ENCODE results near the gene RMDN2. TPM values are rescaled to one million over a fixed set of nuclear protein-coding genes. Genes with fewer than 3 reads are reported as not detected.

RMDN2 gene
- total RNA-seq, 1 experiment from 2014 or later = 3.0 TPM

DNA sequence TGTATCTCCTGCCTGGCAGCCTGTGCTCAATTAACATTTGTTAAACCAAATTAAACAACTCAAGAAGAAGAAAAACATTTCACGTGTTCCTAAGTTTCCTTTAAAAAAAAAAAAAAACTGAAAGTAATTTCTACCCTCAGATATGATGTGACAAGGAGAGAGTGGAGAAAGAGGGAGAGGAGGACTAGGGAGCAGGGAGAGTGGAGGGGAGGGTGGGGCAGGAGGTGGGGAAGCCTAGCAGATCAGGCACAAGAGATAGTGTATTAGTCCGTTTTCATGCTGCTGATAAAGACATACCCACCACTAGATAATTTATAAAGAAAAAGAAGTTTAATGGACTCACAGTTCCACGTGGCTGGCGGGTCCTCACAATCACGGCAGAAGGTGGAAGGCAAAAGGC, 104.4 kb downstream of the RMDN2 start:
- POLR2A ChIA-PET (ENCODE audit: low non-redundant PET) = no interaction called here
- no TSS peak for BruUV-seq (replicated peaks)
- intact Hi-C loops (cut with micrococcal nuclease; ENCODE audit: unreplicated experiment) = no loop called here

DNA sequence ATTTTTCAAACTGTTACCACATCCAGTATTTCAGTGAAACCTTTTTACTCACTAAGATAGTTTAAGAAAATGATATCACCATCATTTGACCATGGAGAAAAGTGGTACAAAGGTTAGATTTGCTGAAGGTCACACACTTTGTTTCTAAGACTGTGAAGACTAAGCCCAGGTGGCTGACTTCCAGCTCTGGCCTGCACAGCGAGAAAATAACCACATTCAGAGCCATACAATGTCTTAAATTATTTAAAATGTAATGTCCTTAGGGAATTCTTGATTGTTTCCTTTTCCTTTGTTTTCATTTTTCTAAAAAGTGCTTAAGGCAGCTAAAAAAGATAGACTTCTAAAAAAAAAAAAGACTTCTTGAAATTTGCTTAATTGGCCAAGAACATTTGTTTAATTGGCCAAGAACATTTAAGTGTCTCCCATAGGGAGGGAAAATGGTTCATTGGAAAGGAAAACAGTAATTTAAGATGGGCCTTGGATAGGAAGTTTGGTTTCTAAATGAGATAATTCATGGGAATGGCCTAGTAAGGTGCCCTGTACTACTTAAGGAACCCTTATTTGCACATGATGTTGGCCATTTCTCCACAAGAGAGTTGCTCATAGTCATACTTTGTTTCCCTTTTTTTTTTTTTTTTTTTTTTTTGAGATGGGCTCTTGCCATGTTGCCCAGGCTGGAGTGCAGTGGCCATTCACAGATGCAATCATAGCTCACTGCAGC, 105.7 kb downstream of the RMDN2 start:
- no peaks in the 10 kb centered on the region for H3K36me3 ChIP-seq (ENCODE audit: insufficient read depth, low read length, poor library complexity, severe bottlenecking)
- no peak overlapping the region for H3K27ac ChIP-seq (ENCODE audit: low read depth, low read length, poor library complexity, severe bottlenecking)
- intact Hi-C loops (cut with micrococcal nuclease; ENCODE audit: unreplicated experiment) = no loop called here
- no peaks in the 10 kb centered on the region for H3K4me1 ChIP-seq (ENCODE audit: insufficient read depth, low read length, poor library complexity, severe bottlenecking)
- peaks cover 14% of the 10 kb centered on the region for H3K27me3 ChIP-seq (replicated peaks; ENCODE audit: insufficient read depth, low read depth, low read length, poor library complexity)
- DNase-seq (ENCODE audit: low spot score) = no peak
- H3K9me3 ChIP-seq (ENCODE audit: low read depth, low read length, poor library complexity, severe bottlenecking) = no peaks in the 10 kb centered on the region
- no peak overlapping the region for H3K4me3 ChIP-seq (ENCODE audit: low read depth, low read length, poor library complexity, severe bottlenecking)
- ChIA-PET POLR2A (ENCODE audit: low non-redundant PET) (no interaction called here), CTCF (no interaction called here)
- no peak for TF ChIP-seq EZH2 (IDR thresholded peaks at IDR 0.05; ENCODE audit: borderline replicate concordance, low read depth, low read length, poor library complexity, severe bottlenecking)
- TF ChIP-seq, protein P1, sequence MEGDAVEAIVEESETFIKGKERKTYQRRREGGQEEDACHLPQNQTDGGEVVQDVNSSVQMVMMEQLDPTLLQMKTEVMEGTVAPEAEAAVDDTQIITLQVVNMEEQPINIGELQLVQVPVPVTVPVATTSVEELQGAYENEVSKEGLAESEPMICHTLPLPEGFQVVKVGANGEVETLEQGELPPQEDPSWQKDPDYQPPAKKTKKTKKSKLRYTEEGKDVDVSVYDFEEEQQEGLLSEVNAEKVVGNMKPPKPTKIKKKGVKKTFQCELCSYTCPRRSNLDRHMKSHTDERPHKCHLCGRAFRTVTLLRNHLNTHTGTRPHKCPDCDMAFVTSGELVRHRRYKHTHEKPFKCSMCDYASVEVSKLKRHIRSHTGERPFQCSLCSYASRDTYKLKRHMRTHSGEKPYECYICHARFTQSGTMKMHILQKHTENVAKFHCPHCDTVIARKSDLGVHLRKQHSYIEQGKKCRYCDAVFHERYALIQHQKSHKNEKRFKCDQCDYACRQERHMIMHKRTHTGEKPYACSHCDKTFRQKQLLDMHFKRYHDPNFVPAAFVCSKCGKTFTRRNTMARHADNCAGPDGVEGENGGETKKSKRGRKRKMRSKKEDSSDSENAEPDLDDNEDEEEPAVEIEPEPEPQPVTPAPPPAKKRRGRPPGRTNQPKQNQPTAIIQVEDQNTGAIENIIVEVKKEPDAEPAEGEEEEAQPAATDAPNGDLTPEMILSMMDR (conservative IDR thresholded peaks at IDR 0.05; ENCODE audit: low read depth, low read length) = no peak
- no TSS peak for BruUV-seq (replicated peaks)

More for the DNA sequence above, 104.4 kb downstream of the RMDN2 start:
- CTCF ChIA-PET = no interaction called here
- H3K9me3 ChIP-seq (ENCODE audit: low read depth, low read length, poor library complexity, severe bottlenecking) = no peaks in the 10 kb centered on the region
- H3K36me3 ChIP-seq (ENCODE audit: insufficient read depth, low read length, poor library complexity, severe bottlenecking) = no peaks in the 10 kb centered on the region
- no peak for DNase-seq (ENCODE audit: low spot score)
- H3K4me1 ChIP-seq (ENCODE audit: insufficient read depth, low read length, poor library complexity, severe bottlenecking) = no peaks in the 10 kb centered on the region
- no peak overlapping the region for H3K27ac ChIP-seq (ENCODE audit: low read depth, low read length, poor library complexity, severe bottlenecking)
- H3K4me3 ChIP-seq (ENCODE audit: low read depth, low read length, poor library complexity, severe bottlenecking) = no peak overlapping the region
- TF ChIP-seq EZH2 (IDR thresholded peaks at IDR 0.05; ENCODE audit: borderline replicate concordance, low read depth, low read length, poor library complexity, severe bottlenecking) = no peak
- TF ChIP-seq, protein P1 (conservative IDR thresholded peaks at IDR 0.05; ENCODE audit: low read depth, low read length) = no peak
- peaks cover 15% of the 10 kb centered on the region for H3K27me3 ChIP-seq (replicated peaks; ENCODE audit: insufficient read depth, low read depth, low read length, poor library complexity)

DNA sequence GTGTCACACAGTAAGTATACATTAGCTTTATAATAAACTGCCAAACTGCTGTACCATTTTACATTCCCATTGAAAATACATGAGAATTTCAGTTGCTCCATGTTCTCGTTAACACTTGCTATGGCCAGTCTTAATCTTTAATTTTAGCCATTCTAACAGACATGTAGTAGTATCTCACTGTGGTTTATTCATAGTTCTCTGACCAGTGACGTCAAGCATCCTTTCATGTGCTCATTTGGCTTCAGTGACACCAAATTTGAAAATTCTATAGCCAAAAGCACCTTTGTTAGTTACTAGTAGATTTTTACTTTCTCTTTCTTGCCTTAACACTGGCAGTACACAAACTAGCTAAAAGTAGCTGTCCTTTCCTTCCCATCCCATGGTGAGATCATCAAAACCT, 107.9 kb downstream of the RMDN2 start:
- H3K9me3 ChIP-seq (ENCODE audit: low read depth, low read length, poor library complexity, severe bottlenecking) = no peaks in the 10 kb centered on the region
- H3K4me1 ChIP-seq (ENCODE audit: insufficient read depth, low read length, poor library complexity, severe bottlenecking) = no peaks in the 10 kb centered on the region
- ChIA-PET POLR2A (ENCODE audit: low non-redundant PET) (no interaction called here), CTCF (no interaction called here)
- H3K27me3 ChIP-seq (replicated peaks; ENCODE audit: insufficient read depth, low read depth, low read length, poor library complexity) = peaks cover 10% of the 10 kb centered on the region
- intact Hi-C loops (cut with micrococcal nuclease; ENCODE audit: unreplicated experiment) = no loop called here
- H3K36me3 ChIP-seq (ENCODE audit: insufficient read depth, low read length, poor library complexity, severe bottlenecking) = no peaks in the 10 kb centered on the region
- no peak overlapping the region for H3K4me3 ChIP-seq (ENCODE audit: low read depth, low read length, poor library complexity, severe bottlenecking)
- no TSS peak for BruUV-seq (replicated peaks)
- DNase-seq (ENCODE audit: low spot score) = no peak
- no peak overlapping the region for H3K27ac ChIP-seq (ENCODE audit: low read depth, low read length, poor library complexity, severe bottlenecking)
- TF ChIP-seq, protein P1 (conservative IDR thresholded peaks at IDR 0.05; ENCODE audit: low read depth, low read length) = no peak
- no peak for TF ChIP-seq EZH2 (IDR thresholded peaks at IDR 0.05; ENCODE audit: borderline replicate concordance, low read depth, low read length, poor library complexity, severe bottlenecking)

Measured in A673 (cell line).